Esophagus squamous epithelium (tissue), 4 donors: ENCODE data around the gene POU6F1.

Experiments used
- CTCF ChIP-seq, 6 experiments: fragments of 450-650 bp in 4 of 6; fragments of 200-600 bp in 2 of 6; sonication (generic) in 2 of 6; IDR thresholded peaks; one replicate each; pipeline ENCODE4 v1.5.1; 2016 to 2019; ENCODE audit warnings: antibody characterized with exemption in 6 of 6, mild to moderate bottlenecking in 4 of 6, moderate library complexity in 4 of 6
- POLR2A ChIP-seq, 4 donors: fragments of 450-650 bp; IDR thresholded peaks; one replicate each; pipeline ENCODE4 v1.6.1; 2017; ENCODE audit warnings: antibody characterized with exemption in 4 of 4, mild to moderate bottlenecking in 4 of 4, moderate library complexity in 3 of 4

GRCh38 chr12:51210690-51211395, 7.0 kb downstream of the POU6F1 start:
- TF ChIP-seq CTCF (IDR thresholded peaks at IDR 0.05) = no peak
- TF ChIP-seq POLR2A (IDR thresholded peaks at IDR 0.05) = no peak
